IPS-20b (cell line): ENCODE data around the gene IGSF8.
A peak's percentile ranks its signal among the peaks of the same experiment; 100 is the strongest.

Experiments used
- H3K27ac ChIP-seq: one replicate; pipeline ENCODE4 v1.5.1; 2013; ENCODE audit warnings: low read length
- H3K27me3 ChIP-seq: 2 replicates; pipeline ENCODE4 v1.6.1; 2013; ENCODE audit warnings: mild to moderate bottlenecking, low read length, inconsistent platforms; ENCODE audit not compliant: insufficient read depth
- H3K36me3 ChIP-seq: 2 replicates; pipeline ENCODE4 v1.6.1; 2013; ENCODE audit warnings: low read depth, mild to moderate bottlenecking, inconsistent platforms, low read length, moderate library complexity; ENCODE audit not compliant: insufficient read depth
- H3K4me1 ChIP-seq: 2 replicates; pipeline ENCODE4 v1.6.1; 2013; ENCODE audit warnings: mild to moderate bottlenecking, control low read depth, inconsistent platforms, low read length, moderate library complexity; ENCODE audit not compliant: insufficient read depth
- H3K4me3 ChIP-seq: 2 replicates; pipeline ENCODE4 v1.5.1; 2013; ENCODE audit warnings: mild to moderate bottlenecking, low read length, inconsistent platforms
- H3K9ac ChIP-seq: 2 replicates; pipeline ENCODE4 v1.6.1; 2013; ENCODE audit warnings: low read depth, mild to moderate bottlenecking, inconsistent platforms, low read length, moderate library complexity
- H3K9me3 ChIP-seq: 2 replicates; pipeline ENCODE4 v1.6.1; 2013; ENCODE audit warnings: mild to moderate bottlenecking, low read depth, low read length, inconsistent platforms; ENCODE audit not compliant: insufficient read depth

IGSF8 gene

DNA sequence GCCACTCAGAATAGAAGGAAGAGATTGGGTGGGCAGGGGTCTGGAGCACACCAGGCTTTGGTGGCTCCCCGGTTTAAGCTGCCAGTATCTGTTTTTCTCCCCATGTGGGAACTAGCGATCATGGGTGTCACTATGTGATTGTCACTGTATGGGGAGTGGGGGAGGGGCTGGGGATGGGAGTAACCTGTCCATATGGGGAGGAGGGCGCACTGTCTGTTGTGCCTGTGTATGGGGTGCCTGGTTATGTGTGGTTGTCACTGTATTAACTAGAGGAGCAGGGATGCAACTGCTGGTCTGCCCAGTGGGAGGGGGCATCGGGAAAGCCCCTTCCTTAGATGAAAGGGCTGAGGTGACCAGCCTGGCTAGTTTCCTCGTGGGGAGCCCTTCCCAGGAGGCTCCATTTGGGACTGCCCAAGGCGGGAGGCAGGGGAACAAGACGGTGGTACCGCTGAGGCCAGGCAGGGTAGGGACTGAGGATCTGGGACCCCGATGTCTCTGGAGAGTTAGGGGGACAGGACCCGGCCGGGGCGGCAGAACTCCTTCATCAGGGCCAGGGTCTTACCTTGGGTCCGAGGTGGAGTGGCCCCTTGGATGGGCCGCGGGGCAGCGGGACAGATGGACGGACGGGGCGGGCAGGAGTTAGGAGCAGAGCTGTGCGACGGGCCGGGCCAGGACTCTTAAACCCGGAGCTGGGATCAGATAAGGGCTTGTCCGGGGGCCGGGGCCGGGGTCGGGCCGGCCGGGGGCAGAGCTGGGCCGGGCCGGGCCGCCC is 28.8 kb downstream of the IGSF8 start, which contains the start of gene KCNJ10:
Gene KCNJ10, minus strand, starts transcription at position 701 of the 772 bp plus-strand sequence. CDS start 27,628 bp downstream, outside the sequence.
- Histone ChIP-seq H3K9ac (0 out of 2 replicates have a peak within 1 kb of the TSS, but pooled peaks have one; percentile 11), H3K9me3 (no peaks in the 10 kb centered on the region), H3K4me3 (peak within 1 kb of the TSS; percentile 75), H3K36me3 (no peaks in the 10 kb centered on the region), H3K4me1 (no peaks in the 10 kb centered on the region; the same call in 1 of the 2 replicates), H3K27ac (no peak within 1 kb of the TSS), H3K27me3 (peaks cover 40% of the 10 kb centered on the region)

DNA sequence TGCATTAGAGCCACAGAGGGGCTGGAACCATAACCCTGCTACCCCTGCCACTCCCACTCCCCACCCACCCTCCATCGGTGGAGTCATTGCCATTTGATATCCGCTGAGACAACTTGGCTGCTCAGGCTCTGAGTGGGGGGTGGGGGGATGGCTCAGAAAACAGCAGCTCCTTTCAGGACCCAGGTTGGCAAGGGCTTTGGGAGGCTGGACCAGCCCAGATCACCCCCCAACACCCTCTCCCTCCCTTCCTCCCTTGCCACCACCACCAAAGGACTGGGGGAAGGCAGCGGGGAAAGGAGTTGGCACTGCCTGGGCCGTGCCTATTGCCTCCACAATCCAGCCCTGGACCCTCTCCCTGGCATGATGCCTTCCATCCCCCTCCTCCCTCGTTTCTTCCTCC is 30.2 kb downstream of the IGSF8 start:
- H3K27me3 ChIP-seq, result peaks cover 39% of the 10 kb centered on the region

DNA sequence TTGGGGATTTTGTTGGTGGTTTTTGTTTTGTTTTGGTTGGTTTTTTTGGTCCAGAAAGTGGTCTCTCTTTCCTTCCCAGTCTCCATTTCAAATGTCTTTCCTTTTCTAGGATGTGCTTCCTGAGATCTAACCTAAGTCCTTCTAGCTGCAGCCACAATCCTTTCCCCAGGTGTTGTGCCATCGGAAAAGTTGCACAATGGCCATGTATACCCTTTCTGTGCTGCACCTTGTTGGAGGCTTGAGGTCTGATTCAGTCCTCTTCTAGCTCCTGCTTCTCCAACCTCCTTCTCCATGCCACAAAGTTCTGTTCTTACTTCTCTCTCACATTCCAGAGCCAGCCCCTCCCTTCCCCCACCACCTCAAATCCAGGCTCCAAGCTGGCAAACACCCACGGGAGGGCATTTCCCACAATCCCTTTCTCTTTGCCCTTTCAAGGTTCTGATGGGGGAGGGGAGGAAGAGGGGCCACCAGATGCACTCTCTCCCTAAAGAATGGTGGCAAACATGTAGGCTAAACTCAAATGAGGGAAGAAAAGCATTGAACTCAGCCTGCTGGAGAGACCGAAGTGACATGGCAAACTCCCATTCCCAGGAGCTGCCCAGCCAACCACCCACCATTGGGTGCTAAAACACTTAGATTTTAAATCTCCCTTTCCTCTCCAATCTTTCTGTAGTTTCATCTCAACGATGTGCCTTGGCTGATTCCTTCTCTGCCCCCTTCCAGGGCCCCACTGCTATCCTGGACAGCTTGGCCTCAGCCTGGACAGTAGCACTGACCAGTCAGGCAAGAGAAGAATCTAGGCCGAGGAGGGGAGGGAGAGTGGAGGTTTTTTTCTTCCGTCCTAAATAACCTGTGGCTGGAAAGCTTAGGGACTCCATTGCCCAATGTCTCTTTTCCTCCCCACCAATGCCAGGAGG is 31.3 kb downstream of the IGSF8 start:
- Histone ChIP-seq H3K4me3 (no peak overlapping the region), H3K9ac (no peak overlapping the region), H3K4me1 (no peaks in the 10 kb centered on the region; the same call in 1 of the 2 replicates), H3K27me3 (peaks cover 32% of the 10 kb centered on the region), H3K27ac (no peak overlapping the region), H3K36me3 (no peaks in the 10 kb centered on the region), H3K9me3 (no peaks in the 10 kb centered on the region)

More for the DNA sequence above, 30.2 kb downstream of the IGSF8 start:
- Histone ChIP-seq H3K9me3 (no peaks in the 10 kb centered on the region), H3K4me1 (no peaks in the 10 kb centered on the region; the same call in 1 of the 2 replicates), H3K36me3 (no peaks in the 10 kb centered on the region), H3K27ac (no peak overlapping the region), H3K4me3 (no peak overlapping the region), H3K9ac (no peak overlapping the region)

DNA sequence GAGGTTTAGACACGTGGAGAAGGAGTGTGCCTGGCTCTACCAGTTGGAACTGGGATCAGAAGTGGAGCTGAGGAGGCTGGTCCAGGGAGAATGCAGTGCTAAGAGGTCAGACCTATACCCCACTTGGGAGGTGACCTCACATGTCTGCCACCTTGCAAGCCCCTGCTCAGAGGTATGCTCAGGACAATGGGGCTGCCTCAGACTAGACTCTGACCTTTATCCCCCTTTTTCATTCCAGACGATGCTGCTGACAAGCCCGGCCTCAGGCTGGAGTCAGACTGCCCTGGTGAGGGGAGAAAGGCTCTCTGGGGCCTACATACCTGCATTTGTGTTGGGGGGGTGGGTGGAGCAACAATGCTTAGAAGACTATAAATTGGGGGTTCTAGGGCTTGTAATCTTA is 33.7 kb downstream of the IGSF8 start:
- Histone ChIP-seq H3K4me1 (peaks cover 5% of the 10 kb centered on the region), H3K27ac (no peak overlapping the region), H3K36me3 (no peaks in the 10 kb centered on the region), H3K4me3 (no peak overlapping the region), H3K9ac (no peak overlapping the region), H3K9me3 (no peaks in the 10 kb centered on the region), H3K27me3 (peaks cover 15% of the 10 kb centered on the region)

DNA sequence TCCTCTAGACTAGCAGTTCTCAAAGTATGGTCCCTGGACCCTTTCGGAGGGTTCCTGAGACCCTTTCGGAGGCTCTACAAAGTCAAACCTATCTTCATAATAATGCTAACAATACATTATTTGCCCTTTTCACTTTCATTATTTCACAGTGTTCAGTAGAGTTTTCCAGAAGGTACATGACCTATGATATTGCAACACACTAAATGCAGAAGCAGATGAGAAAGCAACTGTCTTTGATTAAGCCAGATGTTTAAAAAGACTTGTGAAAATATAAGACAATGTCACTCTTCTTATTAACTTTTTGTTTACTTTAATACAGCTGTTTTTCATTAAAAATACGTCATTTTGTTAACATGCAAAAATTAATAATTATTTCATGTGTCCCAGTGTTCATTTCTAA is 34.3 kb downstream of the IGSF8 start:
- Histone ChIP-seq H3K36me3 (no peaks in the 10 kb centered on the region), H3K4me3 (no peak overlapping the region), H3K9me3 (no peaks in the 10 kb centered on the region), H3K9ac (no peak overlapping the region), H3K27me3 (peaks cover 9% of the 10 kb centered on the region), H3K27ac (no peak overlapping the region), H3K4me1 (peaks cover 5% of the 10 kb centered on the region)

DNA sequence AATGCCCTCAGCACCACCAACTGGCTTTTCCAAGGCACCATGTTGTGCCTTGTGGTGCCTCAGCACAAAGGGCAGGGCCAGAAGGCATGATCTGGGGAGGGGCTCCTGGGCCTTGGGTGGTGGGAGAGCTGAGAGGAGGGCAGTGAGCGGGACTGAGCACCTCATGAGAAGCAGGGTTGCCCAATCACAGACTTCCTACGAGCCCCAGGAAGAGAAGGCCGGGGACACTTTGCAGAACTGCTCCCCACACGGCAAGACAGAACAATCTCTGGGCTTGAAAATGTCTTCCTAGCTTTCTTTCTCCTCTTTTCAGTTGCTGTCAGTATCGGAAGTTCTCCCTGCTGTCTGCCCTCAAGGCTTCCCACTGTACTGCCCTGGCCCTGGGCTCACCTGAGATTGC is 35.2 kb downstream of the IGSF8 start:
- Histone ChIP-seq H3K27ac (no peak overlapping the region), H3K27me3 (no peaks in the 10 kb centered on the region; the same call in 1 of the 2 replicates), H3K4me1 (peaks cover 5% of the 10 kb centered on the region), H3K4me3 (no peak overlapping the region), H3K36me3 (no peaks in the 10 kb centered on the region), H3K9ac (no peak overlapping the region), H3K9me3 (no peaks in the 10 kb centered on the region)

DNA sequence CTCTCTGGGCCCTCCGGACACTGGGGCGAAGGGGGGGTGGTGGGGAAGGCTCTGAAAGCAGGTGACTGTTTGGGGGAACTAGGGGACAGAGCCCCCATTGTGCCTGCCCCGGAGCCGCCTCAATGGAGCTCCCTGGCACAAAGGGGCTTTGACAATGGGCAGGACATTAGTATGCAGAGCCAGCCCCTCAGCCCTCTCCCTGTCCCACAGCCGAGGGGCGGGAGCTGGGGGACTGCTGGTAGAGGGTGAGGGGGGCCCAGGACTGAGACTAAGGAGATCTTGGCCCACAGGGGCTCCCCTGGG is 36.2 kb downstream of the IGSF8 start:
- H3K9ac ChIP-seq, result no peak overlapping the region
- peaks cover 5% of the 10 kb centered on the region for H3K4me1 ChIP-seq
- H3K4me3 ChIP-seq, result no peak overlapping the region
- H3K27me3 ChIP-seq, result no peaks in the 10 kb centered on the region; the same call in 1 of the 2 replicates
- H3K36me3 ChIP-seq, result no peaks in the 10 kb centered on the region
- no peak overlapping the region for H3K27ac ChIP-seq
- no peaks in the 10 kb centered on the region for H3K9me3 ChIP-seq

DNA sequence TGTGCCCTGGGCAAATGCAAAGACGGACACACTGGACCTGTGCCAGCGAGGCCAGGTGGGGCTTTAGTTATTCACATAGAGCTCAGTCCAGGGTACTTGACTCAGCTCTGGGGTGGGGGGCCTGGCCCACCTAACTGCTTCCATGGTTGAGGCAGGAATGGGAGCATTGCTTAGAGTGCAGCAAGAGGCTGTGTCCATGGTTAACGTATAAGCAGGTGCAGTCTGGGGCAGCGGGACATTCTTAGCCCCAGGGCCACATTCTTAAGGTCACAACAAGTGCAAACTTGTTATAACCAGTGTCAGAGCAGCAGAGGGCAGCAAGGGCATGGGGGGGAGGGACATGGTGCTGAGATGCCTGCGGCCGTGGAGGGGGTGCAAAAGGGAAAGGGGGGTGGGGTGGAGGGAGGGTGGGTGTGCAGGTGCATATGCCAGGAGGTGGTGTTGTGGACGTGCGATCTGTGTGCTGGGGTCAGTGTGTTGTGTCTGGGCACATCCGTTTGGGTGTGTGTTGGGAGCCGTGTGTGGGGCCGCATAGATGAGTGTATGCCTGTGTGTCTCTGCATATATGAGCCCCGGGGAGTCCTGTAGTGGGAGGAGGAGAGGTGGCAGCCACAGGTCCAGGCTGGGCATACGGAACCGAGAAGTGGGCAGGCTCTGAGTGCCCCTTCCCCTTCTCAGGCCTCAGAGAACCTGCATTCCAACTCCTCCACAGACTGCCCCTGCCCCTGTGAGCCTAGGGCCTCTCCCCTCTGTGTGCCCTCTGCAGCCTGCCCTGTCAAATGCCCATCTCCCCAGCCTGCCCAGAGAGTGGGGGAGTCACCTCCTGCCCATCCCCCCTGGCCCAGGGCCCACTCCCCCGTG is 36.8 kb downstream of the IGSF8 start:
- no peaks in the 10 kb centered on the region for H3K9me3 ChIP-seq
- H3K4me3 ChIP-seq, result no peak overlapping the region
- peaks cover 5% of the 10 kb centered on the region for H3K4me1 ChIP-seq
- H3K27me3 ChIP-seq, result no peaks in the 10 kb centered on the region; the same call in 1 of the 2 replicates
- H3K9ac ChIP-seq, result no peak overlapping the region
- H3K27ac ChIP-seq, result no peak overlapping the region
- no peaks in the 10 kb centered on the region for H3K36me3 ChIP-seq

DNA sequence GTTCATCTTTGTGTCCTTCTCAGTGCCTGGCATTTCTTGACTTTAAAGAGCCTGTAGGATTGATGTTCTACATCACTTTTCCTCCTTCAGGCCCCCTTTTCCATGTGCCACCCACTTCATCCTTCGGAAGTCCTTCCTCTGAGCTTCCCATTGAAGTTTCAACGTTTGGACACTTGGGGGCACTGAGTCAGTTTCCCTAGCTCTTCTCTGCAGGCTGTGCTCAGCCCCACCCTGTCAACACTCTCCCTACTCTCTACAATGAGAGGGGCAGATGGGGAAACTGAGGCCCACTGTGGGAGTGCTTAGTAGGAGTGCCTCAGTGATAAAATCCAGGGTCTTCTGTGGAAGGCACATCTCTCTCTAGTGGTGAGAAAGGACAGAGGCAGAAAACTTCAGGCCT is 40.3 kb downstream of the IGSF8 start:
- H3K36me3 ChIP-seq, result no peaks in the 10 kb centered on the region
- H3K4me3 ChIP-seq, result no peak overlapping the region
- H3K9me3 ChIP-seq, result no peaks in the 10 kb centered on the region
- H3K4me1 ChIP-seq, result peaks cover 5% of the 10 kb centered on the region
- H3K27me3 ChIP-seq, result peaks cover 3% of the 10 kb centered on the region; the same call in 1 of the 2 replicates
- no peak overlapping the region for H3K9ac ChIP-seq
- no peak overlapping the region for H3K27ac ChIP-seq

DNA sequence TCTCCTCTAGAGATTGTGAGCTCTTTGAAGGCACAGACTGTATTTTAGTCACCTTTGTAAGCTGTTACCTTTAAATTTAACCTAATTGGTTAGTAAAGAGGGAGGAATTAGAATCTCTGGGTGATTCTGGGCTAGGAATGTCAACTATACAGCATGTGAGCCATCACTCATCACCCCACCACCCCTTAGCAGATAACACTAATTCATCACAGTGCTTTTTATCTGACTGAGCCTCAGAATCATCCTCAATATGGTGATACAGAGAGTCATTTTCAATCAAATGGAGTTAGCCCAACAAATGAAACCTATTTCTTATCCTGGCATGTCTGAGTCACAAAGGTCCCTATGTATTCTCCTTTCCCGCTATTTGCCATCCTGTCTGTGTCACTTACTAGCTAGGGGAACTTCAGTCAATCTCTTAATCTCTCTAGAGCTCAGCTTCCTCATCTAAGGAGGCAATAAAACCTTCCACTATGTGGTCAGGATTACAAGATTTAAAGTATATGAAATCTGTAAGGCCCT is 41.7 kb downstream of the IGSF8 start:
- no peaks in the 10 kb centered on the region for H3K9me3 ChIP-seq
- H3K27me3 ChIP-seq, result peaks cover 8% of the 10 kb centered on the region; the same call in 1 of the 2 replicates
- H3K9ac ChIP-seq, result no peak overlapping the region
- H3K27ac ChIP-seq, result no peak overlapping the region
- no peaks in the 10 kb centered on the region for H3K36me3 ChIP-seq
- peaks cover 5% of the 10 kb centered on the region for H3K4me1 ChIP-seq
- no peak overlapping the region for H3K4me3 ChIP-seq
